ENCODE data around the gene PRDX1. TPM values are rescaled to one million over a fixed set of nuclear protein-coding genes. Genes with fewer than 3 reads are reported as not detected.
"Not testable (repeated sequence)": the region's sequence is repeated elsewhere in the genome, so short reads cannot be mapped to it uniquely, and the experiment has no call there.

The PRDX1 gene
- total RNA-seq, 1 donor from 2014 or later: 330 TPM

- intact Hi-C loops (cut with DNase I): no loop called here
- no peak for ATAC-seq
Observed at GRCh38 chr1:45488666-45489377, 32.9 kb downstream of the PRDX1 start.

GRCh38 chr1:45485949-45486348, 35.7 kb downstream of the PRDX1 start:
- intact Hi-C loops (cut with DNase I): no loop called here
- no peak for DNase-seq (ENCODE audit: low spot score)

More at GRCh38 chr1:45488666-45489377, 32.9 kb downstream of the PRDX1 start:
- no peak for DNase-seq (ENCODE audit: low spot score)

GRCh38 chr1:45479039-45479748, 42.5 kb downstream of the PRDX1 start:
- intact Hi-C loops (cut with DNase I): no loop called here
- no peak for DNase-seq (ENCODE audit: low spot score)
- no peak for ATAC-seq

More at GRCh38 chr1:45485949-45486348, 35.7 kb downstream of the PRDX1 start:
- no peak for ATAC-seq

- ATAC-seq (no peak), DNase-seq (ENCODE audit: low spot score) (no peak)
- intact Hi-C loops (cut with DNase I): no loop called here
Observed at GRCh38 chr1:45478121-45478814, 43.4 kb downstream of the PRDX1 start.

GRCh38 chr1:45477646-45478045, 44.0 kb downstream of the PRDX1 start:
- ATAC-seq: no peak
- DNase-seq (ENCODE audit: low spot score): no peak
- intact Hi-C loops (cut with DNase I): no loop called here

GRCh38 chr1:45474194-45474593, 47.5 kb downstream of the PRDX1 start:
- intact Hi-C loops (cut with DNase I): not testable (repeated sequence)

GRCh38 chr1:45473302-45473701, 48.4 kb downstream of the PRDX1 start:
- ATAC-seq: no peak
- no peak for DNase-seq (ENCODE audit: low spot score)
- intact Hi-C loops (cut with DNase I): no loop called here

More at GRCh38 chr1:45474194-45474593, 47.5 kb downstream of the PRDX1 start:
- ATAC-seq; DNase-seq (ENCODE audit: low spot score): not testable (repeated sequence)

GRCh38 chr1:45470306-45470798, 51.3 kb downstream of the PRDX1 start:
- ATAC-seq (no peak), DNase-seq (ENCODE audit: low spot score) (no peak)
- intact Hi-C loops (cut with DNase I): no loop called here

- intact Hi-C loops (cut with DNase I); ATAC-seq; DNase-seq (ENCODE audit: low spot score): not testable (repeated sequence)
Observed at GRCh38 chr1:45467353-45467752, 54.3 kb downstream of the PRDX1 start.

GRCh38 chr1:45465277-45465676, 56.4 kb downstream of the PRDX1 start:
- DNase-seq (ENCODE audit: low spot score) (no peak), ATAC-seq (no peak)
- intact Hi-C loops (cut with DNase I): no loop called here

Other genes starting within 250 kb of the PRDX1 start
- gene HPDL, start 195.0 kb downstream of the PRDX1 start, total RNA-seq: 2.3 TPM
- 8.8 TPM for gene TOE1, start 181.7 kb downstream of the PRDX1 start, total RNA-seq
- 37.5 TPM for gene MUTYH, start 181.4 kb downstream of the PRDX1 start, total RNA-seq
- 14.3 TPM for gene TESK2, start 30.7 kb downstream of the PRDX1 start, total RNA-seq
- gene CCDC163, start 21.8 kb downstream of the PRDX1 start, total RNA-seq: 1.1 TPM
- 4.5 TPM for gene MMACHC, start 21.6 kb downstream of the PRDX1 start, total RNA-seq
- gene AKR1A1, start 28.9 kb upstream of the PRDX1 start, total RNA-seq: 96.3 TPM
- gene NASP, start 62.2 kb upstream of the PRDX1 start, total RNA-seq: 66.8 TPM
- gene CCDC17, start 102.2 kb upstream of the PRDX1 start, total RNA-seq: 5.2 TPM
- gene GPBP1L1, start 164.6 kb upstream of the PRDX1 start, total RNA-seq: 102 TPM
- gene TMEM69, start 166.3 kb upstream of the PRDX1 start, total RNA-seq: 14.0 TPM
- gene IPP, start 228.8 kb upstream of the PRDX1 start, total RNA-seq: 25.0 TPM